Hematopoietic multipotent progenitor cell treated with erythropoietin and hydrocortisone succinate and interleukin-3 and kit ligand, for 17 days (in vitro differentiated cells): ENCODE measurements around the gene CACNA1S.
A peak's percentile ranks its signal among the peaks of the same experiment; 100 is the strongest.

Experiments
- DNase-seq: peaks from one replicate; pipeline ENCODE4 v3.0.0-alpha.2; 2015; ENCODE audit warnings: low spot score

Gene CACNA1S

DNA sequence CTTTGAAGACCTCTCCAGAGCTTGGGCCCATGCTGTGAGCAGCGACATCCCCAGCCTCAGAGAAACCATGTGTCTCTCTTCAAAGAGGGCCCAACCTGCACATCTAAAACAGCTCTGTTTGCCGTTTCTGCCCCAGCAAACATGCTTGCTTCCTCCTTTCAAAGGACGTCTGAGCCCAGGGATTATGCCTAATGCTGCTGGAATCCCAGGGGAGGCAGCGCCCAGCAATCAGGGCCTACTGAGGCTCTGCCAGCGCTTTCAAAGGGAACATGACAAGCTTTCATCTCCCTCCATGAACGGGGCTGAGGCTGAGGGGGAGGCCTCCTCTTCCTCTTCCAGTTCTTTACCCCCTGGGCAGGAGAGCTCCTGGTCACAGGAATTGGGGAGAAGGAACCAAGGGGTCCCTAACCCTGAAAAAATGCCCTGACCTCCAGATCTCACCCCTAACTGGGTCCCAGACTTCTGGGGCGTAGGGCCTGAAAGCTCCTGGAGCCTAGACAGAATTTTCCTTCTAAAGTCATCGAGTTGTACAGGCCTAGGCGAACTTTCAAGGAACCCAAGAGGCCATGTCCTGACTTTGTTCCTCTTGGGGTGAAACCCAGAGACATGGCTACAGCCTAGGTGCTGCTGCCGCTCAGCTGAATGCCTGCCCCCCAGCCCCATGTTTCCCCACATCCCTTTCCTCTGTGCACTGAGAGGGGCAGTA, 28.2 kb upstream of the CACNA1S start:
- DNase-seq: no peak

DNA sequence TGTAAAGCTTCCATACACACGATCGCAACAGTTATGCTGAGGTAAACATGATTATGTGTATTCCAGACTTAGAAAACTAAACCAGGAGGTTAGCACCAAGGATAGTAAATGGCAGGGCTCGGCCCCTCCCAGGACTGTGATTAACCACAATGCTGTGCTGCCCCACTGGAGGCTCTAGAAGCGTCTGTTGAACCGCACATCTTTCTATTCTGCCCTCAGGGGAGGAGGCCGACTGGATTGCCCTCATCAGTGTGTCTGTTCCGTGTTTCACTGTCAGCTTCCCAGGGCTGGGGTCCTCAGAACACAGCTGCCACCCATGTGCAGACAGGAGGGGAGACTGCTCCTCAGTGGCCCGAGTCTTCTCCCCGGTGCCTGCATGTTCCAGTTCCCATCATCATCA, 27.5 kb upstream of the CACNA1S start:
- DNase-seq: no peak

DNA sequence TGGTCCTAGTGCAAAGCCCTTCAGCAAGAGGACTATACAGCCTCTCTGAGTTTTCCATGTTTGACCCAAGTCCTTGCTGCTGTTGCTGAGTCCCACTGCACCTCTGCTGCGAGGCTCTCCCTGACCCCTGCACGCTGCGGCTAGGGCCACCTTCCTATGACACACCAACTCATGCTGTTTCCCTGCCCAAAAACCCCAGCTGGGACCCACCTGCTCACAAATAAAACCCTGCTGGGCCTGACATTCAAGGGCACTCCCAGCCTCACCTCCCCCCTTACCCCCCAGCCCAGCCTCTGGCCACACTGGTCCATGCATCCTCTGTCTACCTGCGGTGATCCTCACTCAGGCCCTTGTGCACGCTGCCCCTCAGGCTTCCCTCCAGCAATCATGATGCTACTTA, 27.1 kb upstream of the CACNA1S start:
- DNase-seq: no peak

DNA sequence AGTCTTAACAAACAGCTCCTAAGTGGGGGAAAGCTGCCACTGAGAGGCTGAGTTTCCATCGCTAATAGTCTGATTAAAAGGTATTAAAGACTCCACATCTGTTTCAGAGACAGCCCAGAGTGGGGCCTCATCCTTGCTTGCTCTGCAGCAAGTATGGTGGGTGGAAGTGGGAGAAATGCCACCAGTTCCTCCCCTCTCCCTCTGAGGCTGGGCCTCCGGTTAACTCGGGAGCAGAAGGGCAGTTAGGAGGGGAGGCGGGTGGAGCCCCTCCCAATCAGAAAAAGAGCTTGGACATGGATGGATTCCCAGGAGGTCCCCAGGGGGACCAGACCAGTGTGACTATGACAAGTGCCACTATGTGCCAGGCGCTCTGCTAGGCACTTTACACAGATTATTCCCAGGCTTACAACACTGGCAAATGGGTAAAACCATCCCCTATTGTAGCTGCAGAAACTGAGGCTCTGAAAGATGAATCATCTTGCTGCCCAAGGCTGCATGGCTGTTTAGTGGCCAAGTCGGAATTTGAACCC, 26.1 kb upstream of the CACNA1S start:
- no peak for DNase-seq

DNA sequence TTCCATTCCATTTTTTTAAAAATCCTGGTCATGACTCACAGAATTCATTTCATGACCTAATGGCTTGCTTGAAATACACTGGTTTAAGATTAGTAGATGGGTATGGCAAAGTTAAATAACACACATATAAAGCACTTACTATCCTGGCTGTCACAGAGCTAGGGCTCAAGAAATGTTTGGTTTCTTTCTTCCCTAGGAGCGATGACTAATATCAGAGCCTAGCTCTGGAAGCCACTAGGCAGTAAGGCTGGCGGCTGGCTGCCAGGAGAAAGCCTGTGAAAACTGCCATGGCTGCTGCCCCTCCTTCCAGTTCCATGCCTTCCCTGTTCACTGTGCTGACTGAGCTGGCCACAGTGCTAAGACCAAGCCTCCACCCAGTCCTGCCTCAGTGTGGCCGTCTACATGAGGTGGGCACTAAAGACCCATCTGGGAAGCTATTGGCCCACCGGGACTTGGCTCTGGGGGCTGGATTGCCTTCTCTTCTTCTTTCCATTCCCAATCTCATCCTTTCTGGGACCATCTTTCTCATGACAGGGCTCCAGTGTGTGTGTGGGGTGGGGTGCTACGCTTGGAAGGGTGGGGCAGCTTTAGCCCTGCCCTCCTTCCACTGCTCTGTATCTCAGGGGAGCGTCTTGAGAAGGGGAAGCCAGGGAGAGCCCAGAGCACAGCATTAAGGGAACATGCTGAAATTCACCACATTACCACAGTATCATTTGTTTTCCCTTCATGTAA, 25.5 kb upstream of the CACNA1S start:
- peak; percentile 8 for DNase-seq

DNA sequence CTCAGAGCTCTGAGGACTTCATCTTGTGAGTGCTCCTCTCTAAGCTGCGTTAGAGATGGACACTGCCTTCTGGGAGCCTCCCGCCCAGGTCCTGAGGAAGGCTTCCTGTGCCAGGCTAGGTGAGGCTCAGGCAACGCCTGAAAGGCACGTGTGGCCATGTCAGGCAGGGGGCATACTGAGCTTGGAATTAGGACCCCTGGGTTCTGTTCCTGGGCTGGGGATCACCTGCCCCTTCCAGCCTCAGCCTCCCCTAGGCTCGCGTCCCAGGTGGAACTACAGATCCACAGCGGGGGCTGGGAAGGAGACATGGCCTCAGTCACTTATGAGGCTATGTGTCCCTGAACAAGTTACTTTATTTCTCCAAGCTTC, 24.8 kb upstream of the CACNA1S start:
- DNase-seq: no peak

DNA sequence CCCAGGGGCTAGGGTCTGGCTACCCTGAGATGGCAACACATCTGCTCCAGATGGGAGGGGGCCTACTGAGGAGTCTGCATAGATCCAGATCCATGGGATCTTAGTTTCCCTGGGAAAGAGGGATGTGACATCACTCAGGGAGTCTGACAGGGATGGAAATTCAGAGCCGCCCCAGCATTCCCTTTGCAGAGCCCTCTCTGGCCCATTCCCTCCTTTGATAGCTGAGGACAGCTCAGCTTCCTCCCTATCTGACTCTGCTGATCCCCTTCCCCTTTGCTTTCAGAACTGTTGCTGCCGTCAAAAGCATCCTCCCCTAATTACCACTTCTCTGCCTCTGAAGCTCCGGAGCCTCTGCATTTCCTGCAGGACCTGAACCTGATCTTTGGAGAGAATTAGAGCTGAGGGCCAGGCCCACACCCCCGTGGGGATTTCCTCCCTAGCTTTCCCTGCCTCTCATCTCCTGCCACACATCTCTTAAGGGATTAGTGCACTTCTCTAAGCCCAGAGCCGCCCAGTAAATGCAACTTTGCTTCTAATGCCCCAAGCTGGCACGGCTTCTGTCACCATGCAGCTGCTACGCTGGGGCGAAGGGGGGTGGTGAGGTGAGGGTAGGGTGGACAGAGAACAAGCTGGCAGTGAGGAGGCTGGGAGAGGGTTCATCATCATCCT, 24.3 kb upstream of the CACNA1S start:
- no peak for DNase-seq

DNA sequence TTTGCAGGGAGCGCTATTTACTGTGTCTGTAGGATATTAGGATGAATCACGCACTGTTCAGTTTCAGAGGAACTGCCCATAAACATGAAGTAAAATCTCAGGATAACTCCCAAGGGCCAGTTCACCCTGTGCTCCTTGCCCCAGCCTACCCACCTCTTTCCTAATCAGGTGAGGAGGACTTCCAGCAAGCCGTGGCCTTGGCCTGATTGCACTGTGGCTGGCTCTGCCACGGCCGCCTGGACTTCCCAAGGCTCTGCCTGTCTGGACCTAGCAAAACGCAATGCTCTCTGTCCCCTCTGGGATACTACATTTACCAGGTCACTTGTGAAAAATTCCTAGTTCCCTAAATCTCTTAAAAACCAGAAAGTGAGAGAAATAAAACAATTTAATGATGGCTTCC, 22.2 kb upstream of the CACNA1S start:
- no peak for DNase-seq

DNA sequence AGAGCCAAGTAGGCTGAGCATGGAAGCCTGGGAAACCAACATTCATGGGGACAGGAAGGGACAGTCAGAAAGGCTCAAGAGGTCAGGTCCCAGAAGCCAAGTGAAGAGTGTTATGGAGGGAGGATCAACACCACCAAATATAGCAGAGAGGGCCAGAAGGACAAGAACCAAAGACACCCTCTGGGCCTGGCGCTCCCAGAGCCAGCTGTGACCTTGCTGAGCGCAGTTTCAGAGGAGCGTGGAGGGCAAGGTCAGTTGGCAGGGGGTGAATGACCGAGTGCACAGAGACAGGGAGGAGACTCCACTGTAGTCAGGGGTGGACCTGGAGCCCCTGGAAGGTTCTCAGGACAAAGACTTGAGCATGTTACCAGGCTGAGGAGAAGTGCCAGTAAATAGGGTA, 19.2 kb upstream of the CACNA1S start:
- DNase-seq: no peak

DNA sequence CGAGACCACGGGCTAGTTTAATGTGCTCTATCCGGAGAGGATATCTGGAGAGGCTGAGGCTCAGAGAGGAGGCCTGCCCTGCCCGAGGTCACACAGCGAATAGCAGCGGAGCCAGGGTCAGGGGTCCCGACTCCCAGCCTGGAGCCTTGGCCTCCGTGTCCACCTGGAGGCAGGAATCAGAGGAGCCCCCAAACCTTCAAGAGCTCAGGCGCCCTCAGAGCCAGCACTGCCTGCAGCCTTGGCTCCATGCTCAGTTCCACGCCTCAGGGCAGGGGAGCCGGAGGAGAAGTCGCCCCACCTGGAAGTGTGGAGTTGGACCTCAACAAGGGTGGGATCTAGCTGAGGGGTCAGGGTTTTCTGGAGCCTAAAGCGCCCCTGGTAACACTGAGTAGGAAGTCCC, 16.7 kb upstream of the CACNA1S start:
- DNase-seq: no peak

DNA sequence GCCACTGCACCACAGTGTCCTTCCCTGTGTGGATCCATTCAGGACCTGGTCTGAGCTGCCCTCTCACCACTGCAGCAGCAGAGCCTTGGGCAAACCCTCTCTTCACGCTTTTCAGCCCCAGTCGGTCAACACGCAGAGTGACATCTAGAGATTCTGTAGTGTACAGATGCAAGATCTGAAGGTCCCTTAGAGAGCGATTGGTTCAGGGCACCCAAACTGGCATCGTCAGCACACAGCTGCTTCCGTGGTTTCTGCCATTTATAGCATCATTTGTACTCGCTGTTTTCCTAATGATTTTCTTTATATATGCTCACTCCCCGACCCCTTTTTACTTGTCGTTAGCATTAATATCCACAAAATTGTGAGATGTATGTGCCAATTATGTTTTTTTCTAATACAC, 16.2 kb upstream of the CACNA1S start:
- DNase-seq: no peak

DNA sequence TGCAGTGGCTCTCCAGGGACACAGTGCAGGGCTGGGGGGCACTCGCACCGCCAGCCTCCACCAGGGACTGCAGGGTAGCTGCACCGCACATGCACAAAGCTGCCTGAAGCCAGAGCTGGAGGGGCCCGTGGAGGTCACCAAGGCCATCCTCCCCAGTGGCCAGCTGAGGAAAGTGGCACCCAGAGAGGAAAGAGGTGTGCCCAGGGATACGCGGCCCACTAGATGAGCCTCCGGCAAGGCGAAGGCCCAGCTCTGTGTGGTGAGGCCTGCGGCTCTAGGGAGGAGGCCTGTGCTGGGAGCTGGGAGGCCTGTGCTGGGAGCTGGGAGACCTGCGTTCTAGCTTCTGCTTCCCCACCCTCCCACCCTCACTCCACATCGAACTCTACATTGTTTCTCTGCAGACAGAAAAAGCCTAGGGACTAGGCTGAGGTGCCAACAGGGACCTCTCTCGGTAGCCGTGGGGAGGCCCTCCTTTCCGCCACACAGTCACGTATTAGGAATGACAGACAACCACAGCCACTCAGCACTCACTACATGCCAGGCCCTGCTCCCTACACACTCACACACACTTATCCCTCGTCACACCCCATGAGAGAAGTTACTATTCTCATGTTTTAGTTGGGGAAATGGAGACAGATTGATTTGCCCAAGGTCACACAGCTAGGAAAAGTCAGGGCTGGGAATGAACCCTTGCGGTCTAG, 15.7 kb upstream of the CACNA1S start:
- no peak for DNase-seq

DNA sequence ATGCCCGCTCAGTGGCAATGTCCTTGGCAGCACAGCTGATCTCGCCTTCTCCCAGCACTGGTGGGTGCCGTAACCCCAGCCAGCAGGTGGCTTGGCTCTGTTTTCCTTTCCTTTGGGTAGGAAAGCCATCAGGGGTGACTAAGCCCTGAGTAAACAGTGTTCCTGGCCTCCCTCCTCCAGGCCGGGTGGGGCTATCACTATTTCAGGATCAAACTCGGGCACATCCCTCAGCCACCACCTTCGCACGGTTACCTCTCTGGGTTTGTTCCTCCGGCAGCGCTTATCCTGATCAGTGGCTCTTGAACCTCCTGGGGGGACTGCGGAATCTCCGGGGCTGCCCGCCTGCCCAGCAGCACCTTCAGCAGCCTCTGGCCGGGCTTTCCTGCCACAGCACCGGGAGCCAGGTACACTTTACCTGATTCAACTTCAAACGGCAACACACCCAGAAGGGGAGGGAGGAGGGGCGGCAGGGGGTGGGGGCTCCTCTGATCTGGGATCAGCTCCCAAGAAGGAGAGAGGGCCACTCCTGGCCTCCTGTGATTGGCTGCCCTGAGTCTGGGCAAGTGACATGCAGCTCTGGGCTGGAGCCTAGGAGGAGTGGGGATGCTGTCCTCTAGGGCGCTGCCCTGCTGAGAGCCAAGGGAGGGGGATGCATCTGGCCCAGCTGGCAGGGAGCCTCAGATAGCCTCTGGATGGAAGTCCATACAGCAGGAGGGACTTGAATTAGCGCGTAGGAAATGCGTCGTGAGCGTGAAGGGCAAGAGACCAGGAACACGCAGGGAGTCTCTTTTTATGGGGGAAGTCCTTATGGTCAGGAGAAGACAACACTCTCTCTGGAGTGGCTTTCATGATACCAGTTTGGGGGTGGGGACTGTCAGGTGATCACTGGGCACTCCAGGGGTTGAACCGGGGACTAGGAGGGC, 14.9 kb upstream of the CACNA1S start, which contains the start of gene ASCL5:
Gene ASCL5, minus strand, starts transcription at position 353 of the 923 bp plus-strand sequence. CDS start 11,812 bp downstream, outside the sequence.
- no peak for DNase-seq

DNA sequence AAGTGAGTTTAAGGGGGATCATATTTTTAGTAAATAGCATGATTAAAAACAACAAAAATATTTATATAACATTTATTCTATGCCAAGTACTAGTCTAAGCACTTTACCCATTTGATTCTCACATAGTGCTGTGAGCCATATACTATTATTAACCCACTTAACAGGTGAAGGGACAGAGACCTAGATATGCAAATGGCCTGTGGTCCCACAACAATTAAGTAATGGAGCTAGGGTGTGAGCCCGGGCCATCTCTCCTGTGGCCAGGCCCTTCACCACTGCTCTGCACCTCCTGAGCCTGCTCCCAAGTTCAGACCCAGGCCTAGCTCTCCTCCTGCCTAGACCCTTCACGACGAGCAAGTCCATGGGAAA, 14.2 kb upstream of the CACNA1S start:
- no peak for DNase-seq

DNA sequence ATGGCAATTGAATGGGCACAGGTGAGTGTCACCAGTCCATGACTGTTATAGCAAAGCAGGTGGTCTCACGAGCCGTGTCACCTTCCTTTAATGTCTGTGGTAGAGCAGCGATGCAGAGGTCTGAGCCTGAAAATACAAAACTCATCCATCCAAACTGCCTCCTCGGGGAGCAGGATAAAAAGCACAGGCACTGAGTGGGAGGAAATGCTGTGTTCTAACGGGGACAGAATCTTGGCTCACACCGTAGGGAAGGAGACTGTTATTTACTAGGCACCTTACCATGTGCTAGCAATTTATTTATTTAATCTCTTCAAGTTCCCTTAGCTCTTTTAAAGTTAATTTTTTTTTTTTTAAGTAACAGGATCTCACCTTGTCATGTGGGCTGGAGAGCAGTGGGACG, 13.6 kb upstream of the CACNA1S start:
- DNase-seq: no peak

DNA sequence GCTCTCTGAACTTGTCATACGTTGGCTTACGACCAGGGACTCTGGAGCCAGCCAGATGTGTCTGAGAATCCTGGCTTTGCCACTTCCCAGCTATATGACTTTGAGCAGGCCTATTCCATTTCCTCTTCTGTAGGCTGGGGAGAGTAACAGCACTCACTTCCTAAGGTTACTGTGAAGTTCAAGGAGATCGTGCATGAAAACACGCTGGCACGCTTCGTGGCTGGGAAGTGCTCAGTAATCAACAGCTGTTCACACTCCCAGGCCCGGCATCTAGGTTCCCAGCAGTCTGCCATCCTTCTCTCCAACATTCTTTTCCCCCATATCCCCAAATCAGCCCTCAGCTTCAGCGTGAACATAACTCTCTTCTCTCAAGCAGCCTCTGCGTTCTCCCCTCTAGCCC, 12.8 kb upstream of the CACNA1S start:
- DNase-seq: no peak

DNA sequence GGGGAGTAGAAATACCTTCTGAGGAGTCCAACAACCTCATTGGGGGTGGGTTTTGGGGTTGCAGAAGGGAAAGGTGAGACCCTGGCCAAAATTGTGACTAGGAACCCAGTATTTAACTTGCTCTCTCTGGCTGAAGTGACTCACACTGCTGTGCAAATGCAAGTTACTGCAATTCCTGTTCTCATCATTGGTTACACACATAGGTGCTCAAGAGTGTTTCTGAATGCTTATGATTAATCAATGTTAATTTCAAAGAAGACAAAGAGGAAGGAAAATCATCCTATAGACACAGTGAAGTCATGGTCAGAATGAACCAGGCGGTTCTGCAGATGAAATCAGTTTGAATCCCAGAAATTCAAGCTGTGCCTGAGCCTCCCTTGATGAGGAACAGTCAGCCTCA, 11.6 kb upstream of the CACNA1S start:
- no peak for DNase-seq

DNA sequence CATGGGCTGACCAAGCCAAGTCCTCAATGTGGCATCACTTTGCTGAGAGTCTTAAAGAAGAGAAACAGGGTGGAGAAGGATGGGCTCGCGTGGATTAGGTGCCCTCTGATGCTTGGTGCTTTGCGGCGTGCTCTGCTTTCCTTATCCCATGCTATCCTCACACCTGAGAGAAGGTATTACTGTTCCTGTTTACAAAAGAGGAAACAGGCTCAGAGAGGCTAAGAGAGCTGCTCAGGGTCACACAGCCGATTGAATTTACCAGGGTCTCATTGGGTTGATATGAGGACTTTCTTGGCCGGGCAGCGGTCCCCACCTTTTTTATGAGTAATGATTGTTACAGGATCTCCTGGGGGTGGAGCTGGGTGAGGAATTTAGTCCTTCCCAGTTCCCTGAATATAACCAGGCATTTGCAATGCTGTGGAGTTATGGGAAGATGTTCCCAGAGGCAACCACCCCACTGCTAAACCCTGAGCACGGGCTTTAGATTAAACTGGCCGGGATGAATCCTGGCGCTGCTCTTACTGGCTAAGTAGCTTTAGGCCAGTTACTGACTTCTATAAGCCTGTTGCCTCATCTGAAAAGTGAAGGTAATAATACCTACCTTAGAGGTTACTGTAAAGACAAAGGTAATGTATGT, 10.2 kb upstream of the CACNA1S start:
- no peak for DNase-seq

DNA sequence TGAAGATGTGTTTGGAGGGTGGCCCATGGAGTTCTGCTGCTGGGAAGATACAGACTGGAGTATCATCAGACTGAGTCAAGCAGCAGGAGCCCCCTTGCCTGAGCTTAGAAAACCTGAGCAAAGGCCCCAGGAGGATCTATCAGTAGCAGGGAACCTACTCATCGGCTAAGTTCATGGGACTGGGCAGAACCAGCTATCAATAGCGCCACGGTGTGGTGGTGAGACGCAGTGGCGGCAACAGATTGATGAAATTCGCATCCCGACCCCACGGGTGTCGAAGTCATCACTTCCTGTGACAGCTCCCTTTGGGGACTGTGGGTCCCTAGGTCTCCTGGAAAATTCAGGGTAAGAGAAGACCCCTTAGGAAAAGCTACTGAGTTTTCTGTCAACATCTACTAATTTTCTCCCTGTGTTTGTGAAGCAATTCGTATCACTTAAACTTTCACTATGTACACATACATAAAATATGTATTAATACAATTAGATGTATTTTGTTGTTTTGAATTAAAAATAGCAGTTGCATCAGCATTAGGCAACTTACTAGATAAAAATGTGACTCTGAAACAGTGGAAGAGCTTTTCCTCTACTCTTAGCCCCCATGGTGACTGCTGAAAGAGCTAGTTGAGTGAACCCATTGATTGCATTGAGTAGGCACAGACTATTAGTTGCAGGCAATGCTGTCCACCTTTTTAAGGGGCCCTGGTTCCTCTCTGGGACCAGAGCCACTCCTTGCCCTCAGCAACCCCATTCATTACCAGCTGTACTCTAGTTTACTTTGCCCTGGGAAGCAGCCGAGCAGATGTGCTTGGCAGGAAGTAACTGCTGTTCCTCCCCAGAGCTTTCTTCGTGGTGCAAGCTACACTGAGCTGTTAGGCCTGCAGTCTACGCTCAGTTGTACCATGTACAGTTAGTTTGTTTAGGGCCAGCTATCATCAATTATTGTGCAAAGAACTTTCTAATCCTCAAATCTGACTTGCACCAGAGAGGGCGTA, 7.3 kb upstream of the CACNA1S start:
- peak; percentile 8 for DNase-seq

DNA sequence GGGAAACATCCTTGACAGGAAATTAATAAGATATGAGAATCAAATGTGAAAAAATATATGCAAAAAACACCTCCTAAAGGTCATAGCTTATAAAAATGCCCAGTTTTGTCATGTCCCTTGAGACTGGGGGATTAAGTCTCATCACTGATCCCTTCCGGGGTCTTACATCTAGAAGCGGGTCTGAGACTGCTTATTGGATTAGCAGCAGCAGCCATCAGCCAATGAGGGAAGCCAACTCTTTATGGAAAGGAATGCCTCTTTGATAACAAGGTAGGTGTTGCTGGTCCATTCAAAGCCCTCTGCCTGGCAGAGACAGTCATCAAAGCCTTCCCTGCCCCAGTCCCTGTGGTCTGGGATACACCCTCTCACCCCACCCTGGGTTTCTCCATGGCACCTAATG, 3.9 kb upstream of the CACNA1S start:
- DNase-seq: no peak
